ENCODE measurements around the gene ELP2.
"Not testable (repeated sequence)": the region's sequence is repeated elsewhere in the genome, so short reads cannot be mapped to it uniquely, and the experiment has no call there.

Gene ELP2

GRCh38 chr18:36089001-36089400 is 40.7 kb upstream of the ELP2 start:
- H3K36me3 ChIP-seq: no peaks in the 10 kb centered on the region
- H3K4me1 ChIP-seq (ENCODE audit: control insufficient read depth in 1 of 2, insufficient read depth in 1 of 2, low read depth in 1 of 2, low read length in 1 of 2): no peaks in the 10 kb centered on the region
- no peak overlapping the region for H3K4me3 ChIP-seq (ENCODE audit: low read depth in 1 of 2, low read length in 1 of 2)
- TF ChIP-seq CTCF (IDR thresholded peaks at IDR 0.05): no peak
- no peaks in the 10 kb centered on the region for H3K9me3 ChIP-seq
- no peaks in the 10 kb centered on the region for H3K27me3 ChIP-seq
- no peak overlapping the region for H3K27ac ChIP-seq

GRCh38 chr18:36092116-36092515 is 37.6 kb upstream of the ELP2 start:
- H3K36me3 ChIP-seq; H3K27ac ChIP-seq; H3K9me3 ChIP-seq; H3K27me3 ChIP-seq; H3K4me1 ChIP-seq (ENCODE audit: control insufficient read depth in 1 of 2, insufficient read depth in 1 of 2, low read depth in 1 of 2, low read length in 1 of 2); H3K4me3 ChIP-seq (ENCODE audit: low read depth in 1 of 2, low read length in 1 of 2): not testable (repeated sequence)

DNA sequence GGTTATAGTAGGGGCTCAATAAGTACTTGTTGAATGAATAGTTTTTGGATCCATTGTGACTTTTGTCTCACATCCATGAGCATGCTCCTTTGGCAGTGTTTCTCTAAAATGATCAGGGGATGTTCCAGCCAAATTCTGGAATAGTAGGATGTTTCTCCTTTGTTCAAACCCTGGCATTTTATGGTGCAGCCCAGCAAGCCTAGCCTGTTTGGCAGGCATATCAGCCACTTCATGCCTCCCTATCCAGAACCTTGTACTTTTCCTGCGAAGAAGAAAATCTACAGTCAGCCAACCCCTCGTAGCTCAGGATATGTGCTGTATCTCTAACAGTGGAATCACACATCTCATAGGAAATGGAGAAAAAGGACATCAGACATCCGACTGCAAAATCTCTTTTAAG is 35.3 kb upstream of the ELP2 start:
- H3K36me3 ChIP-seq: no peaks in the 10 kb centered on the region
- H3K27ac ChIP-seq: no peak overlapping the region
- no peaks in the 10 kb centered on the region for H3K4me1 ChIP-seq (ENCODE audit: control insufficient read depth in 1 of 2, insufficient read depth in 1 of 2, low read depth in 1 of 2, low read length in 1 of 2)
- no peak overlapping the region for H3K4me3 ChIP-seq (ENCODE audit: low read depth in 1 of 2, low read length in 1 of 2)
- H3K27me3 ChIP-seq: no peaks in the 10 kb centered on the region
- TF ChIP-seq CTCF (IDR thresholded peaks at IDR 0.05): no peak
- H3K9me3 ChIP-seq: no peaks in the 10 kb centered on the region

DNA sequence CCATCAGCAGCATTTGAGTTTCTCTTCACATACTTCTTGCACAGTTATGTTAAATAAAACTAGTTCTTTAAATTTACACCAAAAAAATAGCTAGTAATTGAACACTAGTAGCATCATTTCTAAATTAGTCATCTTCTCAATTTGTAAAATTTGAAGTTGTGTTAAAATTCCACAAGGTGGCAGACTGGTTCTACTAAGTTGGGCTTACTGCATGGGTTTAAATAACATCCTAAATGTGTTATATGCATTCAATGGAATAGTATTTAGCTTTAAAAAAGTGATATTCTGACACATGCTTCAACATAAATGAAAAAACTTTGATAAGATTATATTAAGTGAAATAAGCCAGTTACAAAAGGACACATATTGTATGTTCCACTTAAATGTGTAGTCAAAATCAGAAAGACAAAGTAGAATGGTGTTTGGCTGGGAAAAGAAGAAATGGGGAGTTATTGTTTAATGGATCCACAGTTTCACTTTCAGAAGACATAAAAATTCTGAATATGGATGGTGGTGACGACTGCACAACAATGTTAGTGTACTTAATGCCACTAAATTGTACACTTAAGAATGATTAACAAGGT is 33.7 kb upstream of the ELP2 start:
- Histone ChIP-seq H3K4me1 (ENCODE audit: control insufficient read depth in 1 of 2, insufficient read depth in 1 of 2, low read depth in 1 of 2, low read length in 1 of 2) (no peaks in the 10 kb centered on the region), H3K4me3 (ENCODE audit: low read depth in 1 of 2, low read length in 1 of 2) (no peak overlapping the region), H3K36me3 (no peaks in the 10 kb centered on the region), H3K9me3 (no peaks in the 10 kb centered on the region), H3K27me3 (no peaks in the 10 kb centered on the region), H3K27ac (no peak overlapping the region)
- TF ChIP-seq CTCF (IDR thresholded peaks at IDR 0.05): peak; percentile 44

DNA sequence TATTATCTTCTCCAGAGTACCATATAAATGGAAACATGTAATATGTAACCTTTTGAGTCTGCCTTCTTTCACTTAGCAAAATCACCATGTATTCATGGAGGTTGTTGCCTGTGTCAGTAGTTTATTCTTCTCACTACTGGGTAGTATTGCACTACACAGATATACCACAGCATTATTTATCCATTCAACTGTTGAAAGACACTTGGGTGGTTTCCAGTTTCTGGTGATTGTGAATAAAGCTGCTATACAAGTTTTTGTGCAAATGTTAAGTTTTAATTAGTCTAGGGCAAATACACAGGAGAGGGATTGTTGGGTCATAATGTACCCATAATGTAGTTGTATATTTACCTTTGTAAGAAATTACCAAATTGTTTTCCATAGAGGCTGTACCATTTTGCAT is 32.7 kb upstream of the ELP2 start:
- Histone ChIP-seq H3K27ac (no peak overlapping the region), H3K4me1 (ENCODE audit: control insufficient read depth in 1 of 2, insufficient read depth in 1 of 2, low read depth in 1 of 2, low read length in 1 of 2) (no peaks in the 10 kb centered on the region), H3K4me3 (ENCODE audit: low read depth in 1 of 2, low read length in 1 of 2) (no peak overlapping the region), H3K9me3 (no peaks in the 10 kb centered on the region), H3K36me3 (no peaks in the 10 kb centered on the region), H3K27me3 (no peaks in the 10 kb centered on the region)
- TF ChIP-seq CTCF (IDR thresholded peaks at IDR 0.05): no peak

GRCh38 chr18:36099311-36099710 is 30.4 kb upstream of the ELP2 start:
- Histone ChIP-seq H3K9me3 (no peaks in the 10 kb centered on the region), H3K4me1 (ENCODE audit: control insufficient read depth in 1 of 2, insufficient read depth in 1 of 2, low read depth in 1 of 2, low read length in 1 of 2) (no peaks in the 10 kb centered on the region), H3K4me3 (ENCODE audit: low read depth in 1 of 2, low read length in 1 of 2) (no peak overlapping the region), H3K27ac (no peak overlapping the region), H3K27me3 (no peaks in the 10 kb centered on the region), H3K36me3 (no peaks in the 10 kb centered on the region)
- TF ChIP-seq CTCF (IDR thresholded peaks at IDR 0.05): no peak

Measured in neutrophil (primary cell).